ENCODE data around the gene TNFRSF19.

DNA sequence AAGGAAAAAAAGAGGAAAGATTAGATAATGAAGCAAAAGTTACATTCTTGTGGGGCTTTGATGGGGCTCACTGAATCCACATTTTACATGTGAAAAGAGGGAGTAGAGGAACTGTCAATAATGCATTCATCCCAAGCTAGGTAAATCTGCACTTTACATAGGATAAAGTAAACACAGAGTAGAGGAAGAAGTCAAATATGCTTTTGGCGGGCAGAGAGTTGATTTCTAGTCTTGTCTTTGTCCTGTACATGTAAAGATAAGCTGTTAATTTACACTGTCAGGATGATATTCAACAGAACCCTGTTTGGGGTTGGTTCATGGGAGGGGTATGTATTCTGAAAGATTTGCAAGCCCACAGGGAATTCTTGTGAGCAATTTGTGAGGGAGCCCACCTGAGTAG, 18.0 kb upstream of the TNFRSF19 start:
- no peak for TF ChIP-seq CTCF (conservative IDR thresholded peaks at IDR 0.05; ENCODE audit: low read length)
- no peak for TF ChIP-seq EZH2phosphoT487 (IDR thresholded peaks at IDR 0.05; ENCODE audit: borderline replicate concordance, low read depth, low read length)

Data from OCI-LY7 (cell line).